HEK293T (cell line): Measurements from ENCODE around the gene OGA.

Source experiments
- ARNT ChIP-seq: fragments of 450-650 bp; IDR thresholded peaks from 2 replicates; pipeline ENCODE4 v1.6.1; 2017; ENCODE audit warnings: mild to moderate bottlenecking
- CTBP1 ChIP-seq: fragments of 450-650 bp; IDR thresholded peaks from 2 replicates; pipeline ENCODE4 v1.6.1; 2016; ENCODE audit warnings: borderline replicate concordance
- ELF4 ChIP-seq: fragments of 450-650 bp; IDR thresholded peaks from 2 replicates; pipeline ENCODE4 v1.6.1; 2017; ENCODE audit warnings: antibody characterized with exemption
- SP1 ChIP-seq: fragments of 450-650 bp; IDR thresholded peaks from 2 replicates; pipeline ENCODE4 v1.6.1; 2017
- TARDBP ChIP-seq: fragments of 450-650 bp; IDR thresholded peaks from 2 replicates; pipeline ENCODE4 v1.6.1; 2016

DNA sequence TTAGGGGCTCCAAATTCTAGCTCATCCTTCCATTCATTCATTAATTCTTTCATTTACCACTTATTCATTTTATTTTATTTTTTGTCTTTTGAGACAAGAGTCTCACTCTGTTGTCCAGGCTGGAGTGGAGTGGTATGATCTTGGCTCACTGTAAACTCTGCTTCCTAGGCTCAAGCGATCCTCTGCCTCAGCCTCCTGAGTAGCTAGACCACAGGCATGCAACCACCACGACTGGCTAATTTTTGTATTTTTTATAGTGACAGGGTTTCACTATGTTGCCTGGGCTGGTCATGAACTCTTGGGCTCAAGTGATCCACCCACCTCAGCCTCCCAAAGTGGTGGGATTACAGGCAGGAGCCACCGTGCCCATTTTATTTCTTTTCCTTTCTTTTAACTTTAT is 74.0 kb downstream of the OGA start:
- TF ChIP-seq CTBP1: no peak
- no peak for TF ChIP-seq SP1
- TF ChIP-seq TARDBP: no peak
- TF ChIP-seq ARNT: no peak
- TF ChIP-seq ELF4: no peak
